Uterus (tissue), 2 donors: ENCODE results near the gene RASL11B.

ENCODE experiments used
- POLR2A ChIP-seq, 2 donors: fragments of 450-650 bp; IDR thresholded peaks; one replicate each; pipeline ENCODE4 v1.6.1; 2016; ENCODE audit warnings: antibody characterized with exemption in 2 of 2, mild to moderate bottlenecking in 1 of 2, moderate library complexity in 1 of 2
- TF ChIP-seq, protein P1 (sequence below), 4 experiments: fragments of 200-600 bp in 2 of 4; fragments of 450-650 bp in 2 of 4; sonication (generic) in 2 of 4; IDR thresholded peaks; one replicate each; pipeline ENCODE4 v1.5.1; 2016 to 2019; ENCODE audit warnings: antibody characterized with exemption in 4 of 4, mild to moderate bottlenecking in 2 of 4, moderate library complexity in 1 of 4

DNA sequence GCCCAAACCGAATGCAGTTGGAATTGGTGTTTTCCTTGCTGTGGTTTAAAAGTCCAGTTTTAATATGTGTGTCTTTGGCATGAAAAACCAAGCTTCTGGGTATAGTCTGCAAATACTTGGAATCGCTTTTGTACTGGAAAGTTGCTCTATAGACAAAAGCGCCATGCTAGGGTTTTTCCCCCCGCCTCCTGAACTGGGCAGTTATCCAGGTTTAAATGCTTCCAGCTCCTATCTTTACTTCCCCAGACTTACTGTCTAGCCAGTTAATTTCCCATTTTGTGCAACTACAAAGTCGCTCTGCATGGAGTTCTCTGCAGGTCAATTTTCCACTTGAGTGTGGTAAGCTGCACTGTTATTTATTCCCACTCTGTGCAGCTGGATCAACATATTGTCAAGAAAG is 2.7 kb downstream of the RASL11B start:
- TF ChIP-seq, protein P1, sequence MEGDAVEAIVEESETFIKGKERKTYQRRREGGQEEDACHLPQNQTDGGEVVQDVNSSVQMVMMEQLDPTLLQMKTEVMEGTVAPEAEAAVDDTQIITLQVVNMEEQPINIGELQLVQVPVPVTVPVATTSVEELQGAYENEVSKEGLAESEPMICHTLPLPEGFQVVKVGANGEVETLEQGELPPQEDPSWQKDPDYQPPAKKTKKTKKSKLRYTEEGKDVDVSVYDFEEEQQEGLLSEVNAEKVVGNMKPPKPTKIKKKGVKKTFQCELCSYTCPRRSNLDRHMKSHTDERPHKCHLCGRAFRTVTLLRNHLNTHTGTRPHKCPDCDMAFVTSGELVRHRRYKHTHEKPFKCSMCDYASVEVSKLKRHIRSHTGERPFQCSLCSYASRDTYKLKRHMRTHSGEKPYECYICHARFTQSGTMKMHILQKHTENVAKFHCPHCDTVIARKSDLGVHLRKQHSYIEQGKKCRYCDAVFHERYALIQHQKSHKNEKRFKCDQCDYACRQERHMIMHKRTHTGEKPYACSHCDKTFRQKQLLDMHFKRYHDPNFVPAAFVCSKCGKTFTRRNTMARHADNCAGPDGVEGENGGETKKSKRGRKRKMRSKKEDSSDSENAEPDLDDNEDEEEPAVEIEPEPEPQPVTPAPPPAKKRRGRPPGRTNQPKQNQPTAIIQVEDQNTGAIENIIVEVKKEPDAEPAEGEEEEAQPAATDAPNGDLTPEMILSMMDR (IDR thresholded peaks at IDR 0.05): no peak
- TF ChIP-seq POLR2A (IDR thresholded peaks at IDR 0.05): no peak
